ENCODE measurements around the gene HP1BP3.

DNA sequence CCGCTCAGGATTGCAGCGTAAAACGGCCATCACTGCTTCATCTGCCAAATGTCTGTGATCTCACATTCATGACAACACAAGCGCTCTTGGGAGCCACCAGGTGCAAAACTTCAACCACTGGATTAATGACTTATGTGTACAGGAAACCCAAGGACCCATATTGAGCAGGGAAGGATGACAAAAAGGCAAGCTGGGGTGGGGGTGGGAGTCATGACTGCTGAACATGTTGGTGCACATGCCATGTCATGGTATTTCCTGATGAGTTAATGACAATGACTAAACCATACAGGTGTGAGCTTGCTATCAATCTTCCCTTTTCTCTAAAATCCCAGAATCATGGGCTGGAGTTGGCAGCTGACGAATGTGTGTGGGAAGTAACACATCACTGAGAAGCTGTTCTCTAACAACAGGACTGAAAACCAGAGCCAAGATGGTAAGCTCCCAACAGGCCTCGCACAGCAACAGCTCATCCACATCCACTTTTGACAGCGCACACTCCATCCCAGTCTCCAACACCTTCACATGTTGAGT is 51.5 kb downstream of the HP1BP3 start:
- TF ChIP-seq, protein P1, sequence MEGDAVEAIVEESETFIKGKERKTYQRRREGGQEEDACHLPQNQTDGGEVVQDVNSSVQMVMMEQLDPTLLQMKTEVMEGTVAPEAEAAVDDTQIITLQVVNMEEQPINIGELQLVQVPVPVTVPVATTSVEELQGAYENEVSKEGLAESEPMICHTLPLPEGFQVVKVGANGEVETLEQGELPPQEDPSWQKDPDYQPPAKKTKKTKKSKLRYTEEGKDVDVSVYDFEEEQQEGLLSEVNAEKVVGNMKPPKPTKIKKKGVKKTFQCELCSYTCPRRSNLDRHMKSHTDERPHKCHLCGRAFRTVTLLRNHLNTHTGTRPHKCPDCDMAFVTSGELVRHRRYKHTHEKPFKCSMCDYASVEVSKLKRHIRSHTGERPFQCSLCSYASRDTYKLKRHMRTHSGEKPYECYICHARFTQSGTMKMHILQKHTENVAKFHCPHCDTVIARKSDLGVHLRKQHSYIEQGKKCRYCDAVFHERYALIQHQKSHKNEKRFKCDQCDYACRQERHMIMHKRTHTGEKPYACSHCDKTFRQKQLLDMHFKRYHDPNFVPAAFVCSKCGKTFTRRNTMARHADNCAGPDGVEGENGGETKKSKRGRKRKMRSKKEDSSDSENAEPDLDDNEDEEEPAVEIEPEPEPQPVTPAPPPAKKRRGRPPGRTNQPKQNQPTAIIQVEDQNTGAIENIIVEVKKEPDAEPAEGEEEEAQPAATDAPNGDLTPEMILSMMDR (IDR thresholded peaks at IDR 0.05), result no peak
- no peak for TF ChIP-seq EP300 (IDR thresholded peaks at IDR 0.05)
